ENCODE results near the gene PALM.

- TF ChIP-seq, protein P1, sequence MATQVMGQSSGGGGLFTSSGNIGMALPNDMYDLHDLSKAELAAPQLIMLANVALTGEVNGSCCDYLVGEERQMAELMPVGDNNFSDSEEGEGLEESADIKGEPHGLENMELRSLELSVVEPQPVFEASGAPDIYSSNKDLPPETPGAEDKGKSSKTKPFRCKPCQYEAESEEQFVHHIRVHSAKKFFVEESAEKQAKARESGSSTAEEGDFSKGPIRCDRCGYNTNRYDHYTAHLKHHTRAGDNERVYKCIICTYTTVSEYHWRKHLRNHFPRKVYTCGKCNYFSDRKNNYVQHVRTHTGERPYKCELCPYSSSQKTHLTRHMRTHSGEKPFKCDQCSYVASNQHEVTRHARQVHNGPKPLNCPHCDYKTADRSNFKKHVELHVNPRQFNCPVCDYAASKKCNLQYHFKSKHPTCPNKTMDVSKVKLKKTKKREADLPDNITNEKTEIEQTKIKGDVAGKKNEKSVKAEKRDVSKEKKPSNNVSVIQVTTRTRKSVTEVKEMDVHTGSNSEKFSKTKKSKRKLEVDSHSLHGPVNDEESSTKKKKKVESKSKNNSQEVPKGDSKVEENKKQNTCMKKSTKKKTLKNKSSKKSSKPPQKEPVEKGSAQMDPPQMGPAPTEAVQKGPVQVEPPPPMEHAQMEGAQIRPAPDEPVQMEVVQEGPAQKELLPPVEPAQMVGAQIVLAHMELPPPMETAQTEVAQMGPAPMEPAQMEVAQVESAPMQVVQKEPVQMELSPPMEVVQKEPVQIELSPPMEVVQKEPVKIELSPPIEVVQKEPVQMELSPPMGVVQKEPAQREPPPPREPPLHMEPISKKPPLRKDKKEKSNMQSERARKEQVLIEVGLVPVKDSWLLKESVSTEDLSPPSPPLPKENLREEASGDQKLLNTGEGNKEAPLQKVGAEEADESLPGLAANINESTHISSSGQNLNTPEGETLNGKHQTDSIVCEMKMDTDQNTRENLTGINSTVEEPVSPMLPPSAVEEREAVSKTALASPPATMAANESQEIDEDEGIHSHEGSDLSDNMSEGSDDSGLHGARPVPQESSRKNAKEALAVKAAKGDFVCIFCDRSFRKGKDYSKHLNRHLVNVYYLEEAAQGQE (IDR thresholded peaks at IDR 0.05; ENCODE audit: low read depth) = no peak
- TF ChIP-seq TEAD4 (IDR thresholded peaks at IDR 0.05) = no peak
These were observed 6.6 kb downstream of the PALM start for GRCh38 chr19:715347-715746.
